HG03565 (cell line): ENCODE measurements around the gene CECR2.

Source experiments
- ATAC-seq: cut with Tn5 transposase; IDR thresholded peaks from one replicate; pipeline ENCODE4 v1.9.1; 2021; ENCODE audit warnings: mild to moderate bottlenecking, moderate library complexity; ENCODE audit not compliant: unreplicated experiment

The CECR2 gene

DNA sequence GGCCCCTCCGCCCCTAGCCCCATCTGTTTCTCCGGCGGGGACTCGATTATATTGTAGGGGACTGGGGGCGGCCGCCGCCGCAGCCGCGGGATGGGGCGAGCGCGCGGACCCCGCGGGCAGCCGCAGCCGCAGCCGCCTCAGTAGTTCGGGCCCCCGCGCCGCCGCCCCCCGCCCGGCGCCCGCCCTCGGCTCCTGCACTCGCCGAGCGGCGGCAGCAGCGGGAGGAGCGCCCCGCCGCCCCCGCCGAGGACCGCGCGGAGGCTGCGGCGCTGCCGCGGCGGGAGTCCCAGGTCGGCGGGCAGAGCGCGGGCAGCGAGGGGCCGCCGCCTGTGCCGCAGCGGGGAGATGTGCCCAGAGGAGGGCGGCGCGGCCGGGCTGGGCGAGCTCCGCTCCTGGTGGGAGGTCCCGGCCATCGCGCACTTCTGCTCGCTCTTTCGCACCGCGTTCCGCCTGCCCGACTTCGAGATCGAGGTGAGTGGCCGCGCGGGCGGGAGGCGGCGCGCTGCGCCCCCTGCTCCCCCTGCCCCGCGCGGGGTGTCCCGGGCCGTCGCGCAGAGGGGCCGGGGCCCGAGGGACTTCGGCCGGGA, at the start of gene CECR2:
TSS of gene CECR2 (plus strand) at position 22 of the 587 bp plus-strand sequence. CDS start at position 346, 324 bp downstream.
- no peak for ATAC-seq

DNA sequence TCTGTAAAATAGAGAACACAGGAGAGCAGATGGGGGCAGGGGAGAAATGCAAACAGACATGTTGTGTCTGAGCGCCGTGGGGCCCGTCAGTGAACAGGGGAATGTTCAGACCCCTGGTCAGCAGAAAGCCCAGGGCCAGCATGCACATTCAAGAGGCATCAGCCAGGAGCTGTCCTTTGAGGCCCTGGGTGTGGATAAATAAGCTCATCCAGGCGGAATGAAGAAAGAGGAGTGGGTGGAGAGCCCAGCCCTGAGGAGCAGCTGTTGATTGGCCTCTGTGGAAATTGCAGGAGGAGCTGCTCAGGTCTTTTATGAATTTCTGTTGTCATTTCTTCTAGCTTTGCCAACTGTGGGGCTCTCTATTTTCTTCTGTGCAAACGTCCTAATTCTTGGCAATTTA, 49.7 kb upstream of the CECR2 start:
- no peak for ATAC-seq

DNA sequence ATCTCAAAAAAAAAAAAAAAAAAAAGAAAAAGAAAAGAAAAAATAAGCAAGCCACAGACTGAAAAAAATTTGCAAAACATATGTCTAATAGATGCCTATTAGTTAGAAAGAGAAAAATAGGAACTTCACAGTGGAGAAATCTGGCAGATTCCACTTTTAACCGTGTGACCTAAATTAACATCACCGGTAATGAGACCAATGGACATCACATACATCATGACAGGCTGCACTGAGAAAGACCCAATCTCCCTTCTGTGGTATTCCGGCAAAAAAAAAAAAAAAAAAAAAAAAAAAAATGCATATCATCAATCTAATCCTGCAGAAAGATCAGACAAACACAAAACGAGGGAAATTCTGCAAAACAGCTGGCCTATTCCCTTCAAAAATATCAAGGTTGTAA, 46.7 kb upstream of the CECR2 start:
- ATAC-seq: no peak

DNA sequence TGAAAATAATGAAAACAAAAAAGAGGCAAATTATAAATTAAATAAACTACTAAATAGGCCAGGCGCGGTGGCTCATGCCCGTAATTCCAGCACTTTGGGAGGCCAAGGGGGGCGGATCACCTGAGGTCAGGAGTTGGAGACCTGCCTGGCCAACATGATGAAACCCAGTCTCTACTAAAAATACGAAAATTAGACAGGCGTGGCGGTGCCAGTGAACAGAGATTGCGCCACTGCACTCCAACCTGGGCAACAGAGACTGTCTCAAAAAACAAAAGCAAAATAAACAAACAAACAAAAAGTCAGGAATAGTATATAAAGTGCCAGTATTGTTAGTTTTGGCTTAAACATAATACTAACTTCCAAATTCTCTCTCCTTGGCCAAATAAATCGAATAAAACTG, 37.6 kb upstream of the CECR2 start:
- no peak for ATAC-seq

DNA sequence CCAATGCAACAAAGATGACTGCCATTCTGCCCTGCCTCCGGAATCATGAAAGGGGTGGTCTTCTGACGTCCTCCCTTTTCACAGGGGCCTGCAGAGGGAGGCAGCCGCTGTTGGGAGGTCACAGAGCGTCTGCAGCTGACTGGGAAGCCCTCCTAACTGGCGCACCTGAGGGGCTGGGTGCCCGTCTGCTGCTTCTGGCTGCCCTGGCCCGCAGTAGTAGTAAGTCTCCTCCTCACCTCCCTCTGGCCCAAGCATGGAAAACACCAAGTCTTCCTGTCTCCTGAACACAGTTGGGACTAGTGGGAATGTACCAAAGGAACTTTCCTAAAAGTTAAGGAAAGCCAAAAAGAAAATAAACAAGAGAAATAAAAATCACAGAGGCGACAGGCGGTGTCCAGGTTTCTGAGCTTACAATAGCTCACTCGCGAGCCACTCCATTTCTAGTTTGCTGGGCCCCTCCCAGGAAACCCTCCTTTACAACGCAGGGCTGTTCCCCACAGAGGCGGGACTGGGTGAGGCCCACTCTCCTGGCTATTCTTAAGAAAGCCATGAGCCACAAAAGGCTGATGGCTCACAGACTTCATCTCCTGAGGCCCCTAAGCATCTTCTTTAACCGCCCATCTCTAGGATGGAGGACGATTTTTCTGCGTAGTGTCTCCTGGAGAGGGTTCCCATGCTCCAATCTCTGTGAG, 37.0 kb upstream of the CECR2 start:
- ATAC-seq: no peak

DNA sequence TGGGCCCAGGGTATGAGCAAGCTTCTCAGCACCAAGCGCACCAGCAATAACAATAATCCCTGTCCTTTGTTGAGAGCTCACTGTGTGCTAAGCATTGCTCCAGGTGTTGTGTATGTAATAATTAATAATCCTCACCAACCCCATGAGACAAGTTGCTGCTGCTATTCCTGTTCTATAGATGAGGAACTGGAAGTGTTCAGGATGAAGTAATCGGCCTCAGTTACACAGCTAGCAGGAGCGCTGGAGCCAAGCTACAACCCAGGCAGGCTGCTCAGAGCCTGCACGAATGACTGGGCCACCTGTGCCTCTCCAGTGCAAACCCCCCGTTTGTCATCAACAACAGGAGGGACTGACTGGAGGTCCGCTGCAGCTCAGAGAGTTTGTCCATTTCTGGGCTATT, 35.2 kb upstream of the CECR2 start:
- no peak for ATAC-seq

DNA sequence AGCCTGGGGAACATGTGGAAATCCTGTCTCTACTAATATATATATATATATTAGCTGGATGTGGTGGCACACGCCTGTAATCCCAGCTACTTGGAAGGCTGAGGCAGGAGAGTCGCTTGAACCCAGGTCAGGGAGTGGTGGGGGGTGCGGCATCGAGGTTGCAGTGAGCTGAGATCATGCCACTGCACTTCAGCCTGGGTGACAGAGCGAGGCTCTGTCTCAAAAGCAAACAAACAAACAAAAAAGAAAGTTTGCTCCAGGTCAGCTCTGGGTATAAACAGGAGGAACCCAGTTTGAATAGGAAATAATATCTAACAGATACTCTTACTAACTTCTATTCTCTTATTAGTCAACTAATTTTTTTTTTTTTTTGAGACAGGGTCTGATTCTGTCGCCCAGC, 34.3 kb upstream of the CECR2 start:
- no peak for ATAC-seq

- ATAC-seq: no peak
Observed at GRCh38 chr22:17336061-17336460, 33.2 kb upstream of the CECR2 start.

DNA sequence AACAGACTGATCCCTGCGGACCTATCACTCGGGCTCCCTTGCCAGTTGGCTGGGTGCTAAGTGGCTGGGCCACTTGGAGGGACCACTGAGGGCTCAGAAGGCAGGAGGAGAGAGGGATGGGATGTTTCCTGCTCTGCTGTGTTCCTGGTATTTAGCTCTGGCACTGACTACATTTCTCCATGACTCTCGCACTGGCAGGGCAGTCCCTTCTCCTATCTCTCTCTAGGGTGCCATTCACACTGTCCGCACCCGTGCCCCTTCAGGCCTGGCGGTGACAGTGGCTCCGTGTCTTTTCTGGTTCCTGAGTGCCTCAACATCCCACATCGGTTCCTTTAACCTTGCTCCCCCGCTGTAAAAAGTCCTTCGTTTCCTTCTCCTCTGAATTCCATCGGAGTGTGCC, 31.6 kb upstream of the CECR2 start:
- ATAC-seq: no peak

GRCh38 chr22:17339095-17339693, 30.1 kb upstream of the CECR2 start:
- no peak for ATAC-seq

- no peak for ATAC-seq
Observed at GRCh38 chr22:17342361-17342760, 26.9 kb upstream of the CECR2 start.

GRCh38 chr22:17343766-17344165, 25.5 kb upstream of the CECR2 start:
- no peak for ATAC-seq

- ATAC-seq: no peak
Observed at GRCh38 chr22:17346578-17346977, 22.7 kb upstream of the CECR2 start.

GRCh38 chr22:17347724-17348123, 21.5 kb upstream of the CECR2 start:
- no peak for ATAC-seq

DNA sequence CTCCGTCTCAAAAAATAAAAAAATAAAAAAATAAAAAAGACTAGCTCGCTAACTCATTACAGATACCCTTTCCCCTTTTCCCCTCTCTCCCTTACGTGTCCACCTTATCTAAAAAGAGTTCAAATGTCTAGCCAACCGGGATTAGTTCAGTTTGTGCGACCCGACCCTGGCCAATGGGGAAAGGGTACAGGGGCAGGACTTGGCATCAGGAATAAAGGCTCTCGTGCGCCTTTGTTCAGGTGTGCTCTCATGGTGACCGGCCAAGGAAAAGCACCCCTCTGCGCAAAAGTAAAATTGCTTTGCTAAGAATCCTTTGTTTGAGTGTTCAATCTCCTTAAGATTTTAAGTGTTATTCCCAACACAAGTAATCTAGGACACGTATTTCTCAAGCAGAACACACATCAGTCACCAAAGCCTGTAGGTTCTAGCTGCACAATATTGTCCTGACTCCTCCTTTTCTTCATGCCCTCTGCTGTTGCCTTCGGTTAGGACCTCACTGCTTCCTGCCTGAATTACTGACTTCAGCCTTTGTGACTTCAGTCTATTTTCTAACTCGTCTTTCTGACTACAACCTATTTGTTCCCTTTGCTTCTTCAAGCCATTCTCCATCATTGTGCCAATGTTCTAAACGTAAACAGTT, 20.7 kb upstream of the CECR2 start:
- no peak for ATAC-seq

GRCh38 chr22:17349172-17349571, 20.1 kb upstream of the CECR2 start:
- no peak for ATAC-seq

DNA sequence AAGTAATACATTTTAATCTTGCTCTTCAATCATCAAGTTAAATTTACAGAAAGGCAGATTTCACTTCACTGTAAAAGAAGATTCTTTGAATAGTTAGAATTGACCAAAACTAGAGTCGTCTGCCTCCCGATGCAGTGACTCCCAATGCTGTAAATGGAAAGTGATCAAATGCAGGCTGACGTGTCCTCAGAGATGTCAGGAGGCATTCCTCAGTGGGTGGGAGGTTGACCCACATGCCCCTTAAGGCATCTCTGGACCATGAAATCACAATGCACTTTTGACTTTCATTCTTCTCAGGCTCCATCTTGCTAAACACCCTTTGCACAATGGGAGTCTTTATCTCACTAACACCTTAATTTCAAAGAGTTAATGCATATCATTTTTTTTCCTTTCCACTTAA, 19.0 kb upstream of the CECR2 start:
- ATAC-seq: no peak

DNA sequence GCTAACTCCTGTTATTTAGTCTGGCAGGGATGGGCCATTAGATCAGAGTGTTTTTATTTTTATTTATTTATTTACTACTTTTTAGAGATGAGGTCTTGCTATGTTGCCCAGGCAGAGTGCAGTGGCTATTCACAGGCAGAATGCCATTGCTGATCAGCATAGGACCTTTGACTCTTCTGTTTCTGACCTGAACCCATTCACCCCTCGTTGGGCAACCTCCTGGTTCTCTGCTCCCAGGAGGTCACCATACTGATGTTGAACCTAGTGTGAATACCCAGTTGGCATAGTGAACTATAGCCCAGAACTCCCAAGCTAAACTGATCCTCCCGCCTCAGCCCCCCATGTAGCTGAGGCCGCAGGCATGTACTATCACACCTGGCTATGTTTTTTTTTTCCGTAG, 16.5 kb upstream of the CECR2 start:
- no peak for ATAC-seq

GRCh38 chr22:17357688-17358087, 11.6 kb upstream of the CECR2 start:
- ATAC-seq: no peak

DNA sequence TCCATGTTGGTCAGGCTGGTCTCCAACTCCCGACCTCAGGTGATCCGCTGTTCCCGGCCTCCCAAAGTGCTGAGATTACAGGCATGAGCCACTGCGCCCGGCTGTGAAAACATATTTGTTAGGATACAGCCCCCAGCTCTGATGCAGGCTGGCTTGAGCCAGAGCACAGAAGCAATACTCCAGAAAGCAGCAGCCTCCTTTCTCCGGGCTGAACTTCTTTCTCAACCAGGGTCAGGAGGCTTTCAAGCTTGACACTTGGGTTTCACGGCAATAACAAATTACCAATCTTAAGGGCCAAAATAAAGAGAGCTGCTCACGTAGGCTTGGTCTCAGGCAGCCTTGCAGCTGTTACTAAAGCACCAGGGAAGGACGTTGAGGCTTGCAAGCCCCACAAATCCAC, 10.8 kb upstream of the CECR2 start:
- no peak for ATAC-seq

GRCh38 chr22:17359501-17359900, 9.8 kb upstream of the CECR2 start:
- no peak for ATAC-seq

DNA sequence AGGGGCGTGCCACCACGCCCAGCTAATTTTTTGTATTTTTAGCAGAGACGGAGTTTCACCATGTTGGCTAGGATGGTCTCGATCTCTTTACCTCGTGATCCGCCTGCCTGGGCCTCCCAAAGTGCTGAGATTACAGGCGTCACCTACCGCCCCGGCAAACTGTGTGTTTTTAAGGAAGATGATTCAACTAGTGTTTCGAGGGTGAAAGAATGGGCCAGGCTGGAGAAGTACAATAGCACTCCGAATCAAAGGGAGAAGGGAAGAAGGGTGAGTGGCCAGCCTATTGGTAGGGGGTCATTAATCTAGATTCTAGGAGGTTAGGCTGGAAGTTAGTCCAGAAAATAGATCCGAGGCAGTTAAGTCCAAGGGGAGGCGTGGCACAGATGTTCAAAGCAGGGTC, 2.9 kb upstream of the CECR2 start:
- ATAC-seq: no peak
